ENCODE results near the gene MKX.

MKX gene

DNA sequence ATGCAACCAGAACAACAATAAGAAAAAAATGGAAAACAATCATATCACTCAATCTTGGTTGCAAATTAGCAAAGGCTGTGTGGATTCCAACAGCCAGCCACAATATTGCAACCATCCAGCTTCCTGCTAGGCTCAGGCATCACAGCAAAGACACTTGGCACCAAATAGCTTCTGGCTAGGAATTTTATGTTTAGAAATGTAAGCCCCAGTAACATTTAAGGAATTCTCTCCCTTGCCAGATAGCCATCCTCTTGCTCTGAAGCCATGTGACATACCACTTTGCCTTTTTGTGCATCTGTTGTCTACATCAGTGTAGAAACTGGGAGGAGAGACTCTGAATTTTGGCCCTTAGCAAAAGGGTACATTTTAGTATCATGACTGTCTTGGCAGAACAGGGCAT is 22.2 kb downstream of the MKX start:
- Histone ChIP-seq H3K9me3 (ENCODE audit: low read length) (no peaks in the 10 kb centered on the region), H3K36me3 (ENCODE audit: insufficient read depth, low read length) (no peaks in the 10 kb centered on the region), H3K27me3 (ENCODE audit: insufficient read depth, low read length) (no peaks in the 10 kb centered on the region), H2AFZ (ENCODE audit: low read depth, low read length) (no peak overlapping the region), H3K4me1 (ENCODE audit: insufficient read depth, low read length) (peaks cover 17% of the 10 kb centered on the region), H3K4me3 (ENCODE audit: low read length) (no peak overlapping the region)

DNA sequence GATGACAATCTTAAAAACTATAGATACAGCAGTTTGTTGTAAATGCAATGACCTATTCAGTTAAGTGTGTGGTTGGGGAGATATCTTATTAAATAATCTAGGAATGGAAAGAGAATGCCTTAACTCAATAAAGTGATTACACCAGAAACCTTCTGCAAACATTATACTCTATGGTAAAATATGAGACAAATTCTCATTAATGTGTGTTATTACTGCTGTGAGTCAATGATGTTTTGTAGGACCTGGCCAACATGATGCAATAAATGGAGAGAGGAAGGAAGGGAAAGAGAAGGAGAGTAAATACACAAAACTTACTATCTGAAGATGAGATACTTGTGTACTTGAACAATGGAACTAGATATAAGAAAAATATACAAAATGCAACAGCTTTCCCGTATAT is 25.1 kb downstream of the MKX start:
- Histone ChIP-seq H3K36me3 (ENCODE audit: insufficient read depth, low read length) (no peaks in the 10 kb centered on the region), H3K4me1 (ENCODE audit: insufficient read depth, low read length) (no peaks in the 10 kb centered on the region), H3K27me3 (ENCODE audit: insufficient read depth, low read length) (no peaks in the 10 kb centered on the region), H3K4me3 (ENCODE audit: low read length) (no peak overlapping the region), H2AFZ (ENCODE audit: low read depth, low read length) (no peak overlapping the region), H3K9me3 (ENCODE audit: low read length) (no peaks in the 10 kb centered on the region)

DNA sequence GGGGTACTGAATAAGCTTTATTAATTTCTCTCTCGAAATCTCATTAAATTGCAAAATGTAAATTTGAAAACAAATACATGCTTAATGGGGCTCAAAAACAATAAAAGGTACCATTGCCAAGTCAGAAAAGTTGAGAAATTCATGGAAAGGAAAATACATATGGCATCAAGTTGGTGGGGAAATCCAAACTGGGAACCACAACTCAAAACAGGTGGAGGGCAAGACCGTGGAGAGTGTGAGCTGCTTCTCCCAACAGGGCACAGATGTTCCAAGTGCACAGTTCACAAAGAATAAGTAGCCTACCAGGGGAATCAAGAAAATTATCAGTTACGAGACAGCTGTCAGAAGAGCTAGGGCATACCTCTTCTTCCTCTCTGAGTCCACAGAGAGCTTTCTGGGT is 26.6 kb downstream of the MKX start:
- Histone ChIP-seq H3K9me3 (ENCODE audit: low read length) (no peaks in the 10 kb centered on the region), H3K4me1 (ENCODE audit: insufficient read depth, low read length) (peaks cover 8% of the 10 kb centered on the region), H3K27me3 (ENCODE audit: insufficient read depth, low read length) (no peaks in the 10 kb centered on the region), H3K4me3 (ENCODE audit: low read length) (no peak overlapping the region), H2AFZ (ENCODE audit: low read depth, low read length) (no peak overlapping the region), H3K36me3 (ENCODE audit: insufficient read depth, low read length) (no peaks in the 10 kb centered on the region)

DNA sequence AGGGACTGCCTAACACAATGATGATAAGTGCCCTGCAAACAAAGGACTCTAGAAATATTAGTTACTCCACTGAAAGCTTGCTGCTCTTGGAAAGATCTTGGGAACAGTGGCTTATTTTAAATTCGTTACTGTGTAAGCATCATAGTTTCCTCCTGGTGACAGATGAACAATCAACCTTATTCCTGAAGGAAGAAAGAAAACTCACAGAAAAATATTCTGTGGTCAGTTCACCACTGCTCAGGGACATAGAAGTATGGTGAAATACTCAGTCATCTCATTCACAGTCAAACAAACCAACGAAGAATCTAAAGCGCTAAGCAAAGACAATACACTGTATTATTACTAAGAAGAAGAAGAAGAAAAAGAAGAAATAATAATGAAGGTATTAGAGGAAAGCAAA is 27.8 kb downstream of the MKX start:
- Histone ChIP-seq H3K27me3 (ENCODE audit: insufficient read depth, low read length) (no peaks in the 10 kb centered on the region), H3K4me3 (ENCODE audit: low read length) (no peak overlapping the region), H2AFZ (ENCODE audit: low read depth, low read length) (no peak overlapping the region), H3K4me1 (ENCODE audit: insufficient read depth, low read length) (peaks cover 13% of the 10 kb centered on the region), H3K36me3 (ENCODE audit: insufficient read depth, low read length) (no peaks in the 10 kb centered on the region), H3K9me3 (ENCODE audit: low read length) (no peaks in the 10 kb centered on the region)

DNA sequence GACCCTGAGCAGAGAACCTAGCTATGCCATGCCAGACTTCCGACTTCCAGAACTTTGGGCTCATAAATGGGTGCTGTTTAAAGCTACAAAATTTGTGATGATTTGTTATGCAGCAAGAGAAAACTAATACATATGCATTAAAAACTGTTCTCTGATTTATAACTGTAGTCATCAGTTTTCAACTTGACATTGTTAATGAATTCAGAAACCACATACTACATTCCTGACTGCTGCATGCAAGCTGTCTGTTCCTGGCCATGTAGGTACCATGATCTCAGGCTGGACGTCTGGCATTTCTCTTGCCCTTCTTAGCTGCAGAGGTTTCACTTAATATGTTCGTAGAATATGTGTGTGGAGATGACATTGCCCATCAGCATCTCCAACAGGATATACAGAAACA is 28.4 kb downstream of the MKX start:
- H2AFZ ChIP-seq (ENCODE audit: low read depth, low read length), result no peak overlapping the region
- no peaks in the 10 kb centered on the region for H3K27me3 ChIP-seq (ENCODE audit: insufficient read depth, low read length)
- H3K36me3 ChIP-seq (ENCODE audit: insufficient read depth, low read length), result no peaks in the 10 kb centered on the region
- no peak overlapping the region for H3K4me3 ChIP-seq (ENCODE audit: low read length)
- no peaks in the 10 kb centered on the region for H3K9me3 ChIP-seq (ENCODE audit: low read length)
- peaks cover 13% of the 10 kb centered on the region for H3K4me1 ChIP-seq (ENCODE audit: insufficient read depth, low read length)

DNA sequence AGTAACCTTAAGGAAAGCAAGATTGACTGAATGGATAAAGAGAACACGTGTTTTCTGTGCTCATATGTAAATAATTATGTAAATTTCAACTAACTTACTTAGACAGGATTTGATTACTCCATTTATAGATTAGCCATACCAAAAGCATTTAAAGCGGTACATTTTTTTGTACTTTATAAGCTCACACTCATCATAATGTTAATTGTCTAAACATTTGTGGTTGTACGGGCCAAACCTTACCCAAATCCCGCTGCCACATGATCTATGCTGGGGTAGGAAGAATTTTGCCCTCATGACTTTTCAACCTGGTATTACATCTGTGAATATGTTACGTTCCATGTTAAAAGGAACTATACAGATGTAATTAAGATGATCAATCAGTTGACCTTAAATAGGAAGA is 29.1 kb downstream of the MKX start:
- Histone ChIP-seq H3K27me3 (ENCODE audit: insufficient read depth, low read length) (no peaks in the 10 kb centered on the region), H3K4me1 (ENCODE audit: insufficient read depth, low read length) (peaks cover 13% of the 10 kb centered on the region), H3K9me3 (ENCODE audit: low read length) (no peaks in the 10 kb centered on the region), H3K36me3 (ENCODE audit: insufficient read depth, low read length) (no peaks in the 10 kb centered on the region), H3K4me3 (ENCODE audit: low read length) (no peak overlapping the region), H2AFZ (ENCODE audit: low read depth, low read length) (no peak overlapping the region)

DNA sequence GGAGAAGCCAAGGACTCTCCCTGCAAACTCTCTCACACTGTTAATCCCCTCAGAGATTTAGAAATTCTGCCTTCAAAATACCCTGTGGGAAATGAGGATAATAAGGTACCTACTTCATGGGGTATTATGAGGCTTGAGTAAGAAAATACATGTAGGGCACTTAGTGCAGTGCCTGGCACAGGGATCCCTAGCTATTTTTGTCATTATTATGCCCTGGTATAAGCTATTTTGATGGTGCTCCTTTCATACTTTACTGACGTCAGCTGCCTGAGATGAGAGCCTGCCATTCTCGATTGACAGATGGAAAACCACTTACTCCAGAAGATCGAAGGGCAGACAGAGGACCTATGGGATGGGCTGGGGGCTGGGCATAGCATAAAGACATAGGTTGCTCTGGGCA is 30.1 kb downstream of the MKX start:
- H3K9me3 ChIP-seq (ENCODE audit: low read length), result no peaks in the 10 kb centered on the region
- H3K36me3 ChIP-seq (ENCODE audit: insufficient read depth, low read length), result no peaks in the 10 kb centered on the region
- H3K4me1 ChIP-seq (ENCODE audit: insufficient read depth, low read length), result peaks cover 13% of the 10 kb centered on the region
- H3K4me3 ChIP-seq (ENCODE audit: low read length), result no peak overlapping the region
- H3K27me3 ChIP-seq (ENCODE audit: insufficient read depth, low read length), result no peaks in the 10 kb centered on the region
- no peak overlapping the region for H2AFZ ChIP-seq (ENCODE audit: low read depth, low read length)

DNA sequence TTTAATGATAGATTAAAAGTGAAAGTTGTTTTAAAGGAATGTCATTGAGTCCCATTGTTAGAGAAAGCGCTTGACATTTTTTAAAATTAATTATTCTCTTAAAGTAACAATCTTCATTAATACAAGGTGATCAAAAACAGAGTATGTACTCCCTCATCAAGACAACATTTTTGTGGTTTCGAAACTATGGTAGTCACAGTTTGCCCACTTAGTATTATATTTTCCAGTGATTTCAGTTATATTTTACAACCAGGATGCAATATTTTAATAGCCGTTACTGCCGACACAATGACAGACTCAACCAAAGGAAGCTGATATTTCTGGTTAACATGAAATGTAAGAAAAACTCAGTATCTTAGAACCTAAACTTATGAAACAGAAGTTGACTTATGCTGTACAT is 31.3 kb downstream of the MKX start:
- Histone ChIP-seq H3K36me3 (ENCODE audit: insufficient read depth, low read length) (no peaks in the 10 kb centered on the region), H3K4me1 (ENCODE audit: insufficient read depth, low read length) (peaks cover 13% of the 10 kb centered on the region), H2AFZ (ENCODE audit: low read depth, low read length) (peak overlapping the region; percentile 20), H3K9me3 (ENCODE audit: low read length) (no peaks in the 10 kb centered on the region), H3K4me3 (ENCODE audit: low read length) (no peak overlapping the region), H3K27me3 (ENCODE audit: insufficient read depth, low read length) (no peaks in the 10 kb centered on the region)

DNA sequence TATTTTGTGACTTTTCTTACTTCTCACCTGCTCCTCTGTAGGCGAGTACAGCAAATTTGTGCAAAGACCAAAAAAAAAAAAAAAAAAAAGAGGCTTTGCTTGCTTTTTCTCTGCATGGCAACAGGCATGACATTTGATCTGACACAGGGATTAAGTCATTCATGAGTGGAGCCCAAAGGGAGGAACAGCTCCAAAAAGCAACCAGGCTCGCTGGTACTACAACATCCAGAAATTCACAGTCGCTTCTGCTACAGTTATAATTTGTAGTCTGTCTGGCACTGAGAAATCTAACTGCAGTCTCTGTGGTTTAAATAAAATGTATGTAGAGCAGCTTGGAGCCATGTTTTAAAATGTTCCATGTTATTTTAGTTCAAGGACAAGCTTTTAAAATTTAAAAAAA is 31.7 kb downstream of the MKX start:
- no peaks in the 10 kb centered on the region for H3K9me3 ChIP-seq (ENCODE audit: low read length)
- H2AFZ ChIP-seq (ENCODE audit: low read depth, low read length), result peak overlapping the region; percentile 20
- H3K4me1 ChIP-seq (ENCODE audit: insufficient read depth, low read length), result peaks cover 13% of the 10 kb centered on the region
- no peak overlapping the region for H3K4me3 ChIP-seq (ENCODE audit: low read length)
- no peaks in the 10 kb centered on the region for H3K27me3 ChIP-seq (ENCODE audit: insufficient read depth, low read length)
- H3K36me3 ChIP-seq (ENCODE audit: insufficient read depth, low read length), result no peaks in the 10 kb centered on the region

DNA sequence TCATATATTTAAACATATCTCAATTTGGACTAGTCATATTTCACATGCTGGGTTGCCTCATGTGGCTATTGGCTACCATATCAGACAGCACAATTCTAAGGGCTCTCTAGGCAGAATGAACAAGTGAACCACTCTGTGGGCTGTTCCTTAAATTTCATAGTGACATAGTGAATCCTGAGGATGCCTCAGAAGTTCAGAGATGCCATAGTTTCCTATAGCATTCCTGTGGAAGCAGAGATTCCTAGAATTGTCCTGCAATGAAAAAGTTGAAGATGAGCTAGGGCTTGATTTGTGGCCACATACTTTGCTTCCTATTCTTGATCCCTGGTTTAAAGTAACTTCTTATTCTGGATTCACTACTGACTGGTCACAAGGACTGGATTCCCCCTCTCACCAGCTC is 35.6 kb downstream of the MKX start:
- Histone ChIP-seq H3K4me3 (ENCODE audit: low read length) (no peak overlapping the region), H3K9me3 (ENCODE audit: low read length) (no peaks in the 10 kb centered on the region), H3K4me1 (ENCODE audit: insufficient read depth, low read length) (peaks cover 13% of the 10 kb centered on the region), H3K36me3 (ENCODE audit: insufficient read depth, low read length) (no peaks in the 10 kb centered on the region), H3K27me3 (ENCODE audit: insufficient read depth, low read length) (no peaks in the 10 kb centered on the region), H2AFZ (ENCODE audit: low read depth, low read length) (no peak overlapping the region)

DNA sequence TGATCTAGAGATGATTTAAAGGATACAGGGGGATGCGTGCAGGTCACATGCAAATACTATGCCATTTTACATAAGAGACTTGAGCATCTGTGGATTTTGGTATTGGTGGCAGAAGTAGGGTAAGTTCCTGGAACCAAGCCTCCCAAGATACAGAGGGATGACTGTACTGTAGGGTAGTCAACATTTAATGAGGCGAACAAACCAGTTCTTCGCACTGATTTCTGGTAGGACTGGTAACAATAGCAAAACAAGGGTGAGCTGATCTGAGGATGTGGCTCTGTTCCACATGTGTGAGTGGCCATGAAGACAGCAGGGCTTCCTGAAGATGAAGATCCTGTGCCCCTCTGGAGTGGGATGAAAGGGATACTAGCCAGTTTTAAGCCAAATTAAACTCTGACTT is 36.3 kb downstream of the MKX start:
- Histone ChIP-seq H3K9me3 (ENCODE audit: low read length) (no peaks in the 10 kb centered on the region), H2AFZ (ENCODE audit: low read depth, low read length) (no peak overlapping the region), H3K4me3 (ENCODE audit: low read length) (no peak overlapping the region), H3K27me3 (ENCODE audit: insufficient read depth, low read length) (no peaks in the 10 kb centered on the region), H3K36me3 (ENCODE audit: insufficient read depth, low read length) (no peaks in the 10 kb centered on the region), H3K4me1 (ENCODE audit: insufficient read depth, low read length) (peaks cover 7% of the 10 kb centered on the region)

DNA sequence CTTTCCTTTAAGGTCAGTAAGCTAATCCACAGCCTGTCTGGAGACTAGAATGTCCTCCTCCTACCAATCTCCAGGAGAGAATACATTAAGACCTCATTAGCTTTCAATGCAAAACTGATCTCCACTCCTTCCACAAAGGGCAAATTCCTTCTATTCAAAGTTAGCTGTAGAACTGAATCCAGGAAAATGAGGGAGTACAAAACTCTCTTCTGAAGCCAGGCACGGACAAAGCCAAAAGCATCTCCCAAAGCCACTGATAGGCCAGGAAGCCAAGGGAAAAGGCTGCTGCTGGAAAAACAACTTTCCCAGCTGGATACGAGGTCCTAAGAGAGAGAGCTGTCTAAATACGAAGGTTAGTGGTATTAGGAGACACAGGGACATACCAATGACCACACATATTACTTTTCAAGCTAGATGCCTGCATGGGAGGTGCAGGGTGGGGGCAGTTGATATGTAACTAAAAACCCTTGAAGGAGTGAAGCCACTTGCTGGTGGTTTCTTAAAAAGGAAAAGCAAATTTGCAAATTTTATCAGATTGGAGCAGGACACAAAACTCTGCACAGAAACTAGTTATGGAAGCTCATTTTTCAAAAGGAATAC is 43.6 kb downstream of the MKX start:
- H3K36me3 ChIP-seq (ENCODE audit: insufficient read depth, low read length), result no peaks in the 10 kb centered on the region
- H3K4me1 ChIP-seq (ENCODE audit: insufficient read depth, low read length), result peaks cover 26% of the 10 kb centered on the region
- no peaks in the 10 kb centered on the region for H3K27me3 ChIP-seq (ENCODE audit: insufficient read depth, low read length)
- H3K9me3 ChIP-seq (ENCODE audit: low read length), result no peaks in the 10 kb centered on the region
- H3K4me3 ChIP-seq (ENCODE audit: low read length), result peak overlapping the region; percentile 8
- H2AFZ ChIP-seq (ENCODE audit: low read depth, low read length), result peak overlapping the region; percentile 16

DNA sequence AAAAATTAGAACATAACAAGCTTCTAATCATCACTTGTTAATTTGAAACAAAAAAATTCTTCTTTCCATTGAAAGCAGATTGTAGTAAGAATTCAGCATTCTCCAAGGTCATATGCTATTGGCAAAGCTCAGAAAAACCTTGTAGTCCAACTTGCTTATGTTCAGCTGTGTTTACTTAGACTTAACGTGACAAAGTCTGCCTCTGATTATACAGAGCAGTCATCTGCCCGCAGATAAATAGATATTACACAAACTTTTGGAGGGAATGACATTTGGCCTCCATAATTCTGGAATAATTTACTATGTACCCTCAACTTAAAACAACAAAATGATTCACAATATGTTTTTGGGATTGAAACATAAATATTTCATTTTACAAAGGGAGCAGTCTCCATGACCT is 45.8 kb downstream of the MKX start:
- Histone ChIP-seq H3K27me3 (ENCODE audit: insufficient read depth, low read length) (no peaks in the 10 kb centered on the region), H3K36me3 (ENCODE audit: insufficient read depth, low read length) (no peaks in the 10 kb centered on the region), H3K4me3 (ENCODE audit: low read length) (no peak overlapping the region), H3K9me3 (ENCODE audit: low read length) (no peaks in the 10 kb centered on the region), H3K4me1 (ENCODE audit: insufficient read depth, low read length) (peaks cover 26% of the 10 kb centered on the region), H2AFZ (ENCODE audit: low read depth, low read length) (no peak overlapping the region)

DNA sequence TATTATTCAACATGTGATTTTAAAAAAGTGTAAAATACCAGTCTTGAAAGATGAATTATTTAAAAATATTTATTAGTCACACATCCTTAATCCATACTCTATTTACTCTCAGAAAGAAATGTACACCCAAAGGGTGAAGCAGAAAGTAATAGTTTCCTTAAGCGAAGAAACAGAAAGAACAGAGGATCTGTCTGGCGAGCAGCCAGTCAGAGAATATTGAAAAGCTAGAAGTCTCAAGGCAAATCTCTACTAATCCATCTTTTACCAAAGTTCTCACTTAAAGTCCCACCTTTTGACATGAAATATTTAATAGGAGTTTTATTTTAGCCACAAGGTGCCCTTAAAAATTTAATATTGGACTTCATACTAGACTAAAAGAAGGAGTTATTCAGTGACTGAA is 46.7 kb downstream of the MKX start:
- Histone ChIP-seq H3K4me3 (ENCODE audit: low read length) (no peak overlapping the region), H3K4me1 (ENCODE audit: insufficient read depth, low read length) (peaks cover 26% of the 10 kb centered on the region), H3K36me3 (ENCODE audit: insufficient read depth, low read length) (no peaks in the 10 kb centered on the region), H2AFZ (ENCODE audit: low read depth, low read length) (no peak overlapping the region), H3K27me3 (ENCODE audit: insufficient read depth, low read length) (no peaks in the 10 kb centered on the region), H3K9me3 (ENCODE audit: low read length) (no peaks in the 10 kb centered on the region)
